ES-I3 (cell line): ENCODE results near the gene MCF2L.

Experiments
- H3K36me3 ChIP-seq: 2 replicates; pipeline ENCODE4 v1.6.1; 2013; ENCODE audit warnings: mild to moderate bottlenecking, low read length, control low read depth, moderate library complexity; ENCODE audit not compliant: insufficient read depth
- H3K4me1 ChIP-seq: 2 replicates; pipeline ENCODE4 v1.6.1; 2013; ENCODE audit warnings: mild to moderate bottlenecking, control low read depth, low read length; ENCODE audit not compliant: insufficient read depth
- H3K9ac ChIP-seq: 2 replicates; pipeline ENCODE4 v1.6.1; 2013; ENCODE audit warnings: low read depth, mild to moderate bottlenecking, low read length, moderate library complexity
- H3K9me3 ChIP-seq: 2 replicates; pipeline ENCODE4 v1.6.1; 2013; ENCODE audit warnings: mild to moderate bottlenecking, low read length, moderate library complexity; ENCODE audit not compliant: control insufficient read depth, insufficient read depth

Gene MCF2L

GRCh38 chr13:113034451-113035212 is 65.6 kb downstream of the MCF2L start:
- Histone ChIP-seq H3K4me1 (no peaks in the 10 kb centered on the region), H3K36me3 (no peaks in the 10 kb centered on the region), H3K9ac (no peak overlapping the region), H3K9me3 (no peaks in the 10 kb centered on the region)

GRCh38 chr13:113035213-113035800 is 66.3 kb downstream of the MCF2L start:
- Histone ChIP-seq H3K9me3 (no peaks in the 10 kb centered on the region), H3K36me3 (no peaks in the 10 kb centered on the region), H3K9ac (no peak overlapping the region), H3K4me1 (no peaks in the 10 kb centered on the region)

GRCh38 chr13:113036401-113036800 is 67.4 kb downstream of the MCF2L start:
- Histone ChIP-seq H3K9me3 (no peaks in the 10 kb centered on the region), H3K4me1 (no peaks in the 10 kb centered on the region), H3K9ac (no peak overlapping the region), H3K36me3 (no peaks in the 10 kb centered on the region)

GRCh38 chr13:113040031-113040430 is 71.0 kb downstream of the MCF2L start:
- H3K9ac ChIP-seq: no peak overlapping the region
- no peaks in the 10 kb centered on the region for H3K4me1 ChIP-seq
- H3K9me3 ChIP-seq: no peaks in the 10 kb centered on the region
- H3K36me3 ChIP-seq: no peaks in the 10 kb centered on the region

GRCh38 chr13:113040597-113041292 is 71.7 kb downstream of the MCF2L start:
- H3K9ac ChIP-seq: no peak overlapping the region
- no peaks in the 10 kb centered on the region for H3K36me3 ChIP-seq
- H3K9me3 ChIP-seq: no peaks in the 10 kb centered on the region
- no peaks in the 10 kb centered on the region for H3K4me1 ChIP-seq

GRCh38 chr13:113041293-113041690 is 72.3 kb downstream of the MCF2L start:
- H3K9me3 ChIP-seq: no peaks in the 10 kb centered on the region
- no peaks in the 10 kb centered on the region for H3K36me3 ChIP-seq
- H3K4me1 ChIP-seq: no peaks in the 10 kb centered on the region
- H3K9ac ChIP-seq: no peak overlapping the region

GRCh38 chr13:113041896-113042295 is 72.9 kb downstream of the MCF2L start:
- H3K36me3 ChIP-seq: no peaks in the 10 kb centered on the region
- no peak overlapping the region for H3K9ac ChIP-seq
- no peaks in the 10 kb centered on the region for H3K4me1 ChIP-seq
- H3K9me3 ChIP-seq: no peaks in the 10 kb centered on the region

GRCh38 chr13:113042456-113042855 is 73.4 kb downstream of the MCF2L start:
- no peaks in the 10 kb centered on the region for H3K4me1 ChIP-seq

GRCh38 chr13:113043001-113043630 is 74.1 kb downstream of the MCF2L start:
- Histone ChIP-seq H3K9me3 (no peaks in the 10 kb centered on the region), H3K4me1 (no peaks in the 10 kb centered on the region), H3K36me3 (no peaks in the 10 kb centered on the region)

More at GRCh38 chr13:113042456-113042855, 73.4 kb downstream of the MCF2L start:
- Histone ChIP-seq H3K9ac (no peak overlapping the region), H3K9me3 (no peaks in the 10 kb centered on the region), H3K36me3 (no peaks in the 10 kb centered on the region)

GRCh38 chr13:113043931-113044330 is 74.9 kb downstream of the MCF2L start:
- H3K9ac ChIP-seq: no peak overlapping the region
- H3K9me3 ChIP-seq: no peaks in the 10 kb centered on the region
- no peaks in the 10 kb centered on the region for H3K36me3 ChIP-seq
- H3K4me1 ChIP-seq: no peaks in the 10 kb centered on the region

More at GRCh38 chr13:113043001-113043630, 74.1 kb downstream of the MCF2L start:
- no peak overlapping the region for H3K9ac ChIP-seq

GRCh38 chr13:113044391-113045114 is 75.5 kb downstream of the MCF2L start:
- H3K9ac ChIP-seq: no peak overlapping the region
- no peaks in the 10 kb centered on the region for H3K9me3 ChIP-seq
- H3K4me1 ChIP-seq: no peaks in the 10 kb centered on the region
- H3K36me3 ChIP-seq: no peaks in the 10 kb centered on the region

- Histone ChIP-seq H3K4me1 (no peaks in the 10 kb centered on the region), H3K36me3 (no peaks in the 10 kb centered on the region), H3K9ac (no peak overlapping the region), H3K9me3 (no peaks in the 10 kb centered on the region)
Measured at GRCh38 chr13:113045251-113046127, 76.5 kb downstream of the MCF2L start.

- H3K4me1 ChIP-seq: no peaks in the 10 kb centered on the region; the same call in 1 of the 2 replicates
- no peaks in the 10 kb centered on the region for H3K36me3 ChIP-seq
- H3K9ac ChIP-seq: no peak overlapping the region
- H3K9me3 ChIP-seq: no peaks in the 10 kb centered on the region
Measured at GRCh38 chr13:113046128-113046882, 77.3 kb downstream of the MCF2L start.
